ENCODE results near the gene IGFN1.

Gene IGFN1

GRCh38 chr1:201173736-201174135 lies 16.9 kb upstream of the IGFN1 start:
- Histone ChIP-seq H3K4me2 (ENCODE audit: insufficient read depth, low read length) (no peak overlapping the region), H3K79me2 (ENCODE audit: insufficient read depth, low read length) (no peaks in the 10 kb centered on the region), H3K4me1 (ENCODE audit: insufficient read depth, low read length) (no peaks in the 10 kb centered on the region), H3K9ac (ENCODE audit: low read depth, low read length) (no peak overlapping the region), H3K4me3 (ENCODE audit: low read depth in 1 of 2, low read length in 2 of 2) (no peak overlapping the region), H4K20me1 (ENCODE audit: insufficient read depth, low read length) (no peaks in the 10 kb centered on the region), H3K27me3 (ENCODE audit: insufficient read depth, low read length, poor library complexity) (peaks cover 16% of the 10 kb centered on the region), H3K9me3 (ENCODE audit: insufficient read depth, low read length, severe bottlenecking) (no peaks in the 10 kb centered on the region), H3K27ac (ENCODE audit: low read length) (no peak overlapping the region), H3K36me3 (ENCODE audit: insufficient read depth, low read length) (no peaks in the 10 kb centered on the region), H2AFZ (ENCODE audit: low read depth, low read length) (no peak overlapping the region)
- TF ChIP-seq CTCF (IDR thresholded peaks at IDR 0.05; ENCODE audit: borderline replicate concordance, extremely low read depth, low read length, poor library complexity, severe bottlenecking) (no peak), EZH2 (IDR thresholded peaks at IDR 0.05; ENCODE audit: borderline replicate concordance, low read depth, low read length, severe bottlenecking) (no peak)
- DNase-seq (no peak), ATAC-seq (ENCODE audit: insufficient read depth, low read depth) (no peak)

GRCh38 chr1:201175820-201176500 lies 14.7 kb upstream of the IGFN1 start:
- Histone ChIP-seq H3K4me2 (ENCODE audit: insufficient read depth, low read length) (no peak overlapping the region), H3K4me1 (ENCODE audit: insufficient read depth, low read length) (no peaks in the 10 kb centered on the region), H4K20me1 (ENCODE audit: insufficient read depth, low read length) (no peaks in the 10 kb centered on the region), H3K9ac (ENCODE audit: low read depth, low read length) (no peak overlapping the region), H2AFZ (ENCODE audit: low read depth, low read length) (no peak overlapping the region), H3K27ac (ENCODE audit: low read length) (no peak overlapping the region), H3K79me2 (ENCODE audit: insufficient read depth, low read length) (no peaks in the 10 kb centered on the region), H3K27me3 (ENCODE audit: insufficient read depth, low read length, poor library complexity) (peaks cover 17% of the 10 kb centered on the region), H3K36me3 (ENCODE audit: insufficient read depth, low read length) (no peaks in the 10 kb centered on the region), H3K4me3 (ENCODE audit: low read depth in 1 of 2, low read length in 2 of 2) (no peak overlapping the region), H3K9me3 (ENCODE audit: insufficient read depth, low read length, severe bottlenecking) (no peaks in the 10 kb centered on the region)
- DNase-seq (no peak), ATAC-seq (ENCODE audit: insufficient read depth, low read depth) (no peak)
- TF ChIP-seq CTCF (IDR thresholded peaks at IDR 0.05; ENCODE audit: borderline replicate concordance, extremely low read depth, low read length, poor library complexity, severe bottlenecking) (no peak), EZH2 (IDR thresholded peaks at IDR 0.05; ENCODE audit: borderline replicate concordance, low read depth, low read length, severe bottlenecking) (no peak)

DNA sequence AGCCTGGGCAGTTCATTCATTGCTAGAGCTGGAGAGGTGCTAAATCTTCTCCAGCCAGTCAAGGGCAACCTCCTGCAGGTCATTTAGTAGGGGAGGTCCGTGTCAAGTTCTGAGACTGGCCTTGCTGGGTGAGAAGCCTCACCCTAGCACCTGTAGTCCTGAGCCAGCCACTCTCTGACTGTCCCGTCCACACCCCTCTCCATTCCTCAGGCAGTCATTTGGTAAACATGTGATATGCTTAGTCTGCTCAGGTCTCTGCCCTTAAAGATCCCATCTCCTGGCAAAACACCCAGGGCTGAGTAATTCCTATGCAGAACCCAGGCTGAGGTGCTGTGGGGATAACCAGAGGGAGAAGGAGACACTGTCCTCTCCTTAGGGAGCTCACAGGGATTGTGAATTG lies 13.7 kb upstream of the IGFN1 start:
- DNase-seq (no peak), ATAC-seq (ENCODE audit: insufficient read depth, low read depth) (no peak)
- Histone ChIP-seq H3K4me1 (ENCODE audit: insufficient read depth, low read length) (no peaks in the 10 kb centered on the region), H3K4me3 (ENCODE audit: low read depth in 1 of 2, low read length in 2 of 2) (no peak overlapping the region), H3K27me3 (ENCODE audit: insufficient read depth, low read length, poor library complexity) (peaks cover 17% of the 10 kb centered on the region), H3K9ac (ENCODE audit: low read depth, low read length) (no peak overlapping the region), H4K20me1 (ENCODE audit: insufficient read depth, low read length) (no peaks in the 10 kb centered on the region), H3K36me3 (ENCODE audit: insufficient read depth, low read length) (no peaks in the 10 kb centered on the region), H3K4me2 (ENCODE audit: insufficient read depth, low read length) (no peak overlapping the region), H3K27ac (ENCODE audit: low read length) (no peak overlapping the region), H3K79me2 (ENCODE audit: insufficient read depth, low read length) (no peaks in the 10 kb centered on the region), H2AFZ (ENCODE audit: low read depth, low read length) (no peak overlapping the region), H3K9me3 (ENCODE audit: insufficient read depth, low read length, severe bottlenecking) (no peaks in the 10 kb centered on the region)
- TF ChIP-seq CTCF (IDR thresholded peaks at IDR 0.05; ENCODE audit: borderline replicate concordance, extremely low read depth, low read length, poor library complexity, severe bottlenecking) (no peak), EZH2 (IDR thresholded peaks at IDR 0.05; ENCODE audit: borderline replicate concordance, low read depth, low read length, severe bottlenecking) (no peak)
